Mesenchymal stem cell (in vitro differentiated cells and primary cell): Measurements from ENCODE around the gene SLCO3A1.
A peak's percentile ranks its signal among the peaks of the same experiment; 100 is the strongest.

Source experiments
- DNase-seq: peaks from one replicate; pipeline ENCODE4 v3.0.0-alpha.2; 2013
- H2AFZ ChIP-seq: one replicate; pipeline ENCODE4 v1.6.1; 2013; ENCODE audit warnings: low read depth, mild to moderate bottlenecking, control low read depth, inconsistent platforms, low read length, moderate library complexity
- H2AK5ac ChIP-seq: 2 replicates; pipeline ENCODE4 v1.6.1; 2013; ENCODE audit warnings: low read length, moderate library complexity, mild to moderate bottlenecking, inconsistent platforms; ENCODE audit not compliant: severe bottlenecking
- H2BK120ac ChIP-seq: one replicate; pipeline ENCODE4 v1.6.1; 2013; ENCODE audit warnings: low read depth, mild to moderate bottlenecking, inconsistent platforms, low read length, moderate library complexity
- H2BK12ac ChIP-seq, 2 experiments: one replicate each; pipeline ENCODE4 v1.6.1; 2013; ENCODE audit warnings: inconsistent platforms in 2 of 2, low read length in 2 of 2, mild to moderate bottlenecking in 2 of 2, moderate library complexity in 2 of 2, control low read depth in 1 of 2
- H2BK15ac ChIP-seq: one replicate; pipeline ENCODE4 v1.6.1; 2013; ENCODE audit warnings: mild to moderate bottlenecking, low read depth, inconsistent platforms; ENCODE audit not compliant: poor library complexity, severe bottlenecking
- H2BK5ac ChIP-seq: 2 replicates; pipeline ENCODE4 v1.6.1; 2013; ENCODE audit warnings: low read depth, mild to moderate bottlenecking, low read length, control low read depth, inconsistent platforms; ENCODE audit not compliant: poor library complexity, severe bottlenecking
- H3K14ac ChIP-seq, 2 experiments: one replicate each; pipeline ENCODE4 v1.6.1; 2013; ENCODE audit warnings: inconsistent platforms in 2 of 2, low read length in 2 of 2, control low read depth in 1 of 2, mild to moderate bottlenecking in 1 of 2, moderate library complexity in 1 of 2
- H3K18ac ChIP-seq, 2 experiments: one replicate each; pipeline ENCODE4 v1.6.1; 2013; ENCODE audit warnings: inconsistent platforms in 2 of 2, low read length in 2 of 2, control low read depth in 1 of 2, low read depth in 1 of 2, mild to moderate bottlenecking in 1 of 2
- H3K23ac ChIP-seq, 2 experiments: one replicate each; pipeline ENCODE4 v1.6.1; 2013; ENCODE audit warnings: inconsistent platforms in 2 of 2, low read length in 2 of 2, mild to moderate bottlenecking in 2 of 2, moderate library complexity in 2 of 2, control low read depth in 1 of 2
- H3K27ac ChIP-seq: 2 replicates; pipeline ENCODE4 v1.5.1; 2013; ENCODE audit warnings: mild to moderate bottlenecking, moderate library complexity, low read length, control low read depth, inconsistent platforms; ENCODE audit not compliant: poor library complexity, severe bottlenecking
- H3K27me3 ChIP-seq, 2 experiments: 2 replicates each; pipeline versions ENCODE4 v1.6.1 to v1.7.0; 2013; ENCODE audit warnings: low read length in 2 of 2, mild to moderate bottlenecking in 2 of 2, moderate library complexity in 2 of 2, control low read depth in 1 of 2, inconsistent platforms in 1 of 2; ENCODE audit not compliant: control insufficient read depth in 1 of 2, insufficient read depth in 1 of 2
- H3K36me3 ChIP-seq, 2 experiments: 2 replicates each; pipeline versions ENCODE4 v1.6.1 to v1.7.0; 2013; ENCODE audit warnings: low read length in 2 of 2, control low read depth in 1 of 2, inconsistent platforms in 1 of 2, low read depth in 1 of 2, mild to moderate bottlenecking in 1 of 2; ENCODE audit not compliant: insufficient read depth in 2 of 2, control insufficient read depth in 1 of 2
- H3K4ac ChIP-seq, 2 experiments: one replicate each; pipeline ENCODE4 v1.6.1; 2013; ENCODE audit warnings: inconsistent platforms in 2 of 2, low read length in 2 of 2, mild to moderate bottlenecking in 2 of 2, moderate library complexity in 2 of 2, control low read depth in 1 of 2, low read depth in 1 of 2
- H3K4me1 ChIP-seq: 2 replicates; pipeline ENCODE4 v1.6.1; 2013; ENCODE audit warnings: low read depth, low read length, control low read depth; ENCODE audit not compliant: control insufficient read depth, insufficient read depth
- H3K4me2 ChIP-seq: 2 replicates; pipeline ENCODE4 v1.6.1; 2013; ENCODE audit warnings: low read length, mild to moderate bottlenecking, inconsistent platforms; ENCODE audit not compliant: poor library complexity, severe bottlenecking
- H3K4me3 ChIP-seq, 2 experiments: 2 replicates each; pipeline versions ENCODE4 v1.5.1 to v1.7.0; 2013; ENCODE audit warnings: low read length in 2 of 2, mild to moderate bottlenecking in 2 of 2, control low read depth in 1 of 2, low read depth in 1 of 2; ENCODE audit not compliant: insufficient read depth in 1 of 2
- H3K79me1 ChIP-seq: replicated peaks from 2 replicates; pipeline ENCODE4 v1.6.1; 2013; ENCODE audit warnings: mild to moderate bottlenecking, control low read depth, low read length, inconsistent platforms; ENCODE audit not compliant: poor library complexity, severe bottlenecking
- H3K9ac ChIP-seq: 2 replicates; pipeline ENCODE4 v1.7.0; 2013; ENCODE audit warnings: mild to moderate bottlenecking, low read length, moderate library complexity
- H3K9me3 ChIP-seq: 2 replicates; pipeline ENCODE4 v1.7.0; 2013; ENCODE audit warnings: mild to moderate bottlenecking, low read length; ENCODE audit not compliant: control insufficient read depth
- H4K8ac ChIP-seq: one replicate; pipeline ENCODE4 v1.6.1; 2013; ENCODE audit warnings: inconsistent platforms, mild to moderate bottlenecking, low read length, moderate library complexity
- H4K91ac ChIP-seq: one replicate; pipeline ENCODE4 v1.6.1; 2013; ENCODE audit warnings: mild to moderate bottlenecking, low read length, inconsistent platforms
- WGBS: methylation state at CpG from one replicate; pipeline ENCODE4 v1.1.7; 2013; ENCODE audit warnings: mixed read lengths; 5-methylcytosine and 5-hydroxymethylcytosine counted together

SLCO3A1 gene

GRCh38 chr15:92071045-92071634, 217.6 kb downstream of the SLCO3A1 start:
- Histone ChIP-seq H3K4ac (no peak overlapping the region), H3K9me3 (no peaks in the 10 kb centered on the region), H2AK5ac (no peak overlapping the region), H4K91ac (no peak overlapping the region), H3K23ac (no peak overlapping the region), H3K4me3 (no peak overlapping the region), H3K27me3 (no peaks in the 10 kb centered on the region), H3K4me2 (no peak overlapping the region), H2BK15ac (no peak overlapping the region), H2BK5ac (no peak overlapping the region), H3K9ac (no peak overlapping the region), H2AFZ (no peak overlapping the region), H3K27ac (no peak overlapping the region), H3K4me1 (peaks cover 5% of the 10 kb centered on the region), H3K18ac (no peak overlapping the region), H3K14ac (no peak overlapping the region), H2BK12ac (no peak overlapping the region), H2BK120ac (no peak overlapping the region), H3K79me1 (no peaks in the 10 kb centered on the region), H3K36me3 (no peaks in the 10 kb centered on the region), H4K8ac (no peak overlapping the region)
- WGBS = 74% methylated on average over 12 of the region's 12 CpGs
- DNase-seq = no peak

- Histone ChIP-seq H2BK120ac (no peak overlapping the region), H2BK12ac (no peak overlapping the region), H3K18ac (no peak overlapping the region), H3K27me3 (no peaks in the 10 kb centered on the region), H2AFZ (no peak overlapping the region), H2AK5ac (no peak overlapping the region), H3K4me3 (no peak overlapping the region), H3K4ac (no peak overlapping the region), H3K4me1 (peaks cover 5% of the 10 kb centered on the region), H3K9ac (no peak overlapping the region), H4K8ac (no peak overlapping the region), H3K79me1 (no peaks in the 10 kb centered on the region), H3K36me3 (no peaks in the 10 kb centered on the region), H3K23ac (no peak overlapping the region), H2BK5ac (no peak overlapping the region), H3K27ac (no peak overlapping the region), H3K4me2 (no peak overlapping the region), H3K14ac (no peak overlapping the region), H3K9me3 (no peaks in the 10 kb centered on the region), H4K91ac (no peak overlapping the region), H2BK15ac (no peak overlapping the region)
- DNase-seq = peak; percentile 1
- 66% methylated on average over 7 of the region's 9 CpGs for WGBS
Measured at GRCh38 chr15:92073044-92073785, 219.7 kb downstream of the SLCO3A1 start.

- Histone ChIP-seq H3K9ac (peak overlapping the region; percentile 61), H3K27me3 (no peaks in the 10 kb centered on the region), H4K8ac (no peak overlapping the region), H3K4me2 (no peak overlapping the region), H2BK5ac (no peak overlapping the region), H4K91ac (no peak overlapping the region), H3K4me3 (no peak overlapping the region), H2BK120ac (no peak overlapping the region), H2AFZ (no peak overlapping the region), H3K36me3 (no peaks in the 10 kb centered on the region), H3K27ac (no peak overlapping the region), H3K9me3 (no peaks in the 10 kb centered on the region), H3K23ac (no peak overlapping the region), H2BK15ac (no peak overlapping the region), H2BK12ac (no peak overlapping the region), H3K4ac (no peak overlapping the region), H3K4me1 (peaks cover 5% of the 10 kb centered on the region), H3K14ac (no peak overlapping the region), H2AK5ac (no peak overlapping the region), H3K18ac (no peak overlapping the region), H3K79me1 (no peaks in the 10 kb centered on the region)
- WGBS = 65% methylated on average over 4 of the region's 4 CpGs
- DNase-seq = no peak
Measured at GRCh38 chr15:92074101-92074500, 220.6 kb downstream of the SLCO3A1 start.

- Histone ChIP-seq H3K9me3 (no peaks in the 10 kb centered on the region), H3K36me3 (no peaks in the 10 kb centered on the region), H3K27ac (no peak overlapping the region), H3K18ac (no peak overlapping the region), H2BK12ac (no peak overlapping the region), H3K79me1 (no peaks in the 10 kb centered on the region), H4K8ac (no peak overlapping the region), H3K14ac (no peak overlapping the region), H3K4me2 (no peak overlapping the region), H4K91ac (no peak overlapping the region), H3K4ac (no peak overlapping the region), H3K27me3 (no peaks in the 10 kb centered on the region), H2BK15ac (no peak overlapping the region), H2AFZ (no peak overlapping the region), H3K4me3 (no peak overlapping the region), H3K23ac (no peak overlapping the region), H2AK5ac (no peak overlapping the region), H2BK120ac (no peak overlapping the region), H2BK5ac (no peak overlapping the region), H3K9ac (peak overlapping the region; percentile 61), H3K4me1 (peaks cover 1% of the 10 kb centered on the region)
- 69% methylated on average over 5 of the region's 5 CpGs for WGBS
- DNase-seq = no peak
Measured at GRCh38 chr15:92074646-92075045, 221.1 kb downstream of the SLCO3A1 start.
